Adrenal gland (tissue), 12 donors: ENCODE results near the gene E2F1. TPM values are rescaled to one million over a fixed set of nuclear protein-coding genes. Genes with fewer than 3 reads are reported as not detected.

Experiments used
- DNase-seq, 7 donors: peaks; one replicate each; pipeline ENCODE4 v3.0.0-alpha.2; 2019 to 2020
- H3K27ac ChIP-seq, 5 donors: fragments of 200-600 bp; sonication (generic) in 4 of 5; 1 replicate in 3 of 5; 2 replicates in 2 of 5; pipeline versions ENCODE4 v1.5.1 to v1.8.0; 2016 to 2020; ENCODE audit warnings: mild to moderate bottlenecking in 1 of 5
- H3K27me3 ChIP-seq: fragments of 200-600 bp; 2 replicates; pipeline ENCODE4 v1.8.0; 2021
- H3K36me3 ChIP-seq, 2 donors: fragments of 200-600 bp; replicated peaks in 1 of 2; 1 replicate in 1 of 2; 2 replicates in 1 of 2; pipeline versions ENCODE4 v1.5.1 to v1.8.0; 2018 to 2022
- H3K4me1 ChIP-seq, 2 donors: fragments of 200-600 bp; replicated peaks in 1 of 2; 1 replicate in 1 of 2; 2 replicates in 1 of 2; pipeline versions ENCODE4 v1.5.1 to v1.8.0; 2018 to 2021
- H3K4me3 ChIP-seq, 4 donors: fragments of 200-600 bp; sonication (generic) in 3 of 4; one replicate each; pipeline ENCODE4 v1.5.1; 2016 to 2018
- H3K9me3 ChIP-seq, 3 donors: fragments of 200-600 bp; sonication (generic) in 1 of 3; replicated peaks in 1 of 3; 1 replicate in 2 of 3; 2 replicates in 1 of 3; pipeline versions ENCODE4 v1.5.1 to v1.8.0; 2016 to 2021
- CTCF ChIP-seq, 6 experiments: fragments of 450-650 bp in 4 of 6; fragments of 200-600 bp in 2 of 6; sonication (generic) in 1 of 6; IDR thresholded peaks; 1 replicate in 5 of 6; 2 replicates in 1 of 6; pipeline versions ENCODE4 v1.5.1 to v1.8.0; 2016 to 2021; ENCODE audit warnings: antibody characterized with exemption in 6 of 6, mild to moderate bottlenecking in 2 of 6, moderate library complexity in 1 of 6
- POLR2A ChIP-seq, 2 donors: fragments of 450-650 bp; IDR thresholded peaks; one replicate each; pipeline ENCODE4 v1.6.1; 2017; ENCODE audit warnings: antibody characterized with exemption in 2 of 2, mild to moderate bottlenecking in 2 of 2, moderate library complexity in 1 of 2
- WGBS, 4 donors: extraction: QIAGEN DNeasy Blood & Tissue Kit in 2 of 4; methylation state at CpG; one replicate each; pipeline versions ENCODE4 v1.1.5 to v1.1.7; 2013 to 2017; 5-methylcytosine and 5-hydroxymethylcytosine counted together
- intact Hi-C, 2 donors: fragments of 100-400 bp; cut with DNase I; formaldehyde crosslinking; loops; one replicate each; pipeline versions ENCODE4 v1.14.1 to v1.15.0; 2022 to 2023
- polyA plus RNA-seq, 3 donors: library from polyadenylated mRNA; stranded (reverse); fragments of 200-250 nt in 2 of 3; fragments of 350-450 nt in 1 of 3; fragmentation: Illumina TruSeq in 1 of 3; extraction: RNeasy Lipid Tissue Mini Kit (QIAGEN cat#74804) in 1 of 3; gene quantifications; one replicate each; pipeline ENCODE4 v1.2.3, GENCODE V29; 2013 to 2014
- total RNA-seq, 9 donors: library from RNA; depleted of rRNA in 4 of 9; stranded (reverse); fragments of >200 nt in 4 of 9; fragments of 120-200 nt in 1 of 9; fragmentation: NEBNext Ultra II Directional in 1 of 9; extraction: Animal tissue kit (Norgen Biotek cat#: 25700) in 1 of 9; gene quantifications; one replicate each; pipeline versions ENCODE4 v1.1.0 to v1.2.4, GENCODE V29; 2013 to 2023
- donor health status: healthy with polysubstance abuse.
- donor health status: Bipolar disorder and iron deficiency.
- donor health status: DM: yes; HTN: yes; CAD: no.
- donor health status: DM: no; HTN: no; CAD: no.
- donor health status: DM: no; HTN: no; CAD: no.
- donor health status: DM: yes; HTN: yes; CAD: no.

The E2F1 gene
- total and polyA plus RNA-seq, 12 donors, result 3.0 to 15.7 (median 5.7) TPM

- Histone ChIP-seq H3K27me3 (no peaks in the 10 kb centered on the region), H3K36me3 (no peaks in the 10 kb centered on the region), H3K4me1 (peaks cover 4 to 10% of the 10 kb centered on the region in 2 donors), H3K27ac (no peak overlapping the region), H3K4me3 (no peak overlapping the region), H3K9me3 (no peaks in the 10 kb centered on the region)
- WGBS, 4 donors, result 89 to 96% (median 91%) methylated on average over 9 of the region's 9 CpGs
- TF ChIP-seq POLR2A (IDR thresholded peaks at IDR 0.05) (no peak), CTCF (IDR thresholded peaks at IDR 0.05) (no peak)
- intact Hi-C loops, result loop anchor here in 1 of 2 donors (5.0 kb wide), 1 partner anchor 40 kb away; the partner anchor contains the start of gene PXMP4
- DNase-seq, result no peak
These were observed 4.3 kb downstream of the E2F1 start for GRCh38 chr20:33681728-33682353.

GRCh38 chr20:33681288-33681687, 4.9 kb downstream of the E2F1 start:
- no peak for DNase-seq
- H3K27ac ChIP-seq, result no peak overlapping the region
- H3K4me3 ChIP-seq, result no peak overlapping the region
- no peaks in the 10 kb centered on the region for H3K27me3 ChIP-seq
- H3K4me1 ChIP-seq, result peaks cover 4 to 9% of the 10 kb centered on the region in 2 donors
- H3K9me3 ChIP-seq, result no peaks in the 10 kb centered on the region
- WGBS, 4 donors, result 86 to 93% (median 89%) methylated on average over 5 of the region's 5 CpGs
- TF ChIP-seq POLR2A (IDR thresholded peaks at IDR 0.05) (no peak), CTCF (IDR thresholded peaks at IDR 0.05) (no peak)
- intact Hi-C loops, result loop anchor here in 1 of 2 donors (5.0 kb wide), 1 partner anchor 41 kb away; the partner anchor contains the start of gene PXMP4
- H3K36me3 ChIP-seq, result no peaks in the 10 kb centered on the region

- intact Hi-C loops, result loop anchor here in 1 of 2 donors (5.0 kb wide), 1 partner anchor 42 kb away; the partner anchor contains the start of gene PXMP4
These were observed 5.5 kb downstream of the E2F1 start for GRCh38 chr20:33680686-33681085.

More at GRCh38 chr20:33680686-33681085, 5.5 kb downstream of the E2F1 start:
- no peaks in the 10 kb centered on the region for H3K9me3 ChIP-seq
- TF ChIP-seq POLR2A (IDR thresholded peaks at IDR 0.05) (no peak), CTCF (IDR thresholded peaks at IDR 0.05) (no peak)
- H3K4me3 ChIP-seq, result no peak overlapping the region
- no peak overlapping the region for H3K27ac ChIP-seq
- 91 to 98% (median 94%) methylated on average over 2 of the region's 2 CpGs for WGBS, 4 donors
- no peaks in the 10 kb centered on the region for H3K36me3 ChIP-seq
- H3K27me3 ChIP-seq, result no peaks in the 10 kb centered on the region
- H3K4me1 ChIP-seq, result peaks cover 9 to 14% of the 10 kb centered on the region in 2 donors
- no peak for DNase-seq
